ENCODE measurements around the gene UGT3A1.

GRCh38 chr5:35903631-35904203, 87.5 kb downstream of the UGT3A1 start:
- TF ChIP-seq CTCF (IDR thresholded peaks at IDR 0.05) (no peak), YY1 (IDR thresholded peaks at IDR 0.05; ENCODE audit: low read depth) (no peak), EZH2phosphoT487 (IDR thresholded peaks at IDR 0.05; ENCODE audit: borderline replicate concordance, low read depth) (no peak), USF2 (IDR thresholded peaks at IDR 0.05; ENCODE audit: borderline replicate concordance, low read depth, low read length) (no peak), MAX (IDR thresholded peaks at IDR 0.05; ENCODE audit: low read depth) (no peak), MXI1 (IDR thresholded peaks at IDR 0.05; ENCODE audit: low read depth, low read length) (no peak), EP300 (IDR thresholded peaks at IDR 0.05; ENCODE audit: borderline replicate concordance in 1 of 2, low read depth in 1 of 2, low read length in 1 of 2) (no peak), CHD2 (IDR thresholded peaks at IDR 0.05; ENCODE audit: low read length, partially characterized antibody) (no peak), NFIC (IDR thresholded peaks at IDR 0.05; ENCODE audit: borderline replicate concordance) (no peak), REST (IDR thresholded peaks at IDR 0.05; ENCODE audit: low read depth, low read length) (no peak), ELF1 (IDR thresholded peaks at IDR 0.05) (no peak), GATA2 (CRISPR knock-in tag; IDR thresholded peaks at IDR 0.05) (no peak), USF1 (IDR thresholded peaks at IDR 0.05; ENCODE audit: borderline replicate concordance, low read depth) (no peak)
